Testis (tissue), 3 donors: ENCODE results near the gene NID1. TPM values are rescaled to one million over a fixed set of nuclear protein-coding genes. Genes with fewer than 3 reads are reported as not detected.

Experiments
- DNase-seq: peaks from one replicate; pipeline ENCODE4 v3.0.0-alpha.2; 2019
- H3K27ac ChIP-seq, 2 donors: fragments of 200-600 bp; sonication (generic); one replicate each; pipeline ENCODE4 v1.5.1; 2019
- H3K27me3 ChIP-seq: fragments of 200-600 bp; sonication (generic); one replicate; pipeline ENCODE4 v1.5.1; 2019
- H3K36me3 ChIP-seq: fragments of 200-600 bp; sonication (generic); one replicate; pipeline ENCODE4 v1.5.1; 2017; ENCODE audit warnings: low read depth; ENCODE audit errors: missing control alignments
- H3K4me1 ChIP-seq: fragments of 200-600 bp; sonication (generic); one replicate; pipeline ENCODE4 v1.5.1; 2019
- H3K4me3 ChIP-seq, 2 donors: fragments of 200-600 bp; sonication (generic); one replicate each; pipeline ENCODE4 v1.5.1; 2017 to 2019
- H3K9me3 ChIP-seq: fragments of 200-600 bp; sonication (generic); one replicate; pipeline ENCODE4 v1.5.1; 2017
- CTCF ChIP-seq, 3 experiments: fragments of 450-650 bp in 2 of 3; fragments of 200-600 bp in 1 of 3; sonication (generic) in 1 of 3; IDR thresholded peaks; one replicate each; pipeline ENCODE4 v1.5.1; 2016 to 2019; ENCODE audit warnings: antibody characterized with exemption in 3 of 3, mild to moderate bottlenecking in 2 of 3, moderate library complexity in 1 of 3
- POLR2A ChIP-seq: fragments of 450-650 bp; IDR thresholded peaks from one replicate; pipeline ENCODE4 v1.6.1; 2017; ENCODE audit warnings: antibody characterized with exemption, mild to moderate bottlenecking, moderate library complexity
- WGBS, 2 donors: methylation state at CpG; one replicate each; pipeline ENCODE4 v1.1.5; 2018; 5-methylcytosine and 5-hydroxymethylcytosine counted together
- intact Hi-C: fragments of 100-400 bp; cut with DNase I; formaldehyde crosslinking; loops from one replicate; pipeline ENCODE4 v1.15.1; 2023; ENCODE audit warnings: low total_unique reads
- polyA plus RNA-seq: library from polyadenylated mRNA; stranded (reverse); fragments of 350-450 nt; fragmentation: Illumina TruSeq; extraction: RNeasy Lipid Tissue Mini Kit (QIAGEN cat#74804); gene quantifications from one replicate; pipeline ENCODE4 v1.2.3, GENCODE V29; 2014; ENCODE audit warnings: low read depth, low replicate concordance; ENCODE audit not compliant: insufficient read depth
- total RNA-seq, 2 donors: library from RNA; depleted of rRNA; stranded (reverse); fragments of >200 nt; gene quantifications; one replicate each; pipeline ENCODE4 v1.2.3, GENCODE V29; 2016

The NID1 gene
- total and polyA plus RNA-seq, 3 donors from 2014 or later, result 18.8 to 36.1 (median 21.0) TPM

GRCh38 chr1:236107121-236107907 lies 42.4 kb upstream of the NID1 start:
- no peak for DNase-seq
- no peaks in the 10 kb centered on the region for H3K9me3 ChIP-seq
- 77 to 79% methylated on average over 9 of the region's 9 CpGs for WGBS, 2 donors
- no peaks in the 10 kb centered on the region for H3K27me3 ChIP-seq
- H3K4me3 ChIP-seq, result no peak overlapping the region
- intact Hi-C loops, result loop anchor here (5.0 kb wide), 1 partner anchor 385 kb away; no protein-coding TSS in a partner anchor
- TF ChIP-seq CTCF (IDR thresholded peaks at IDR 0.05), result no peak
- TF ChIP-seq POLR2A, result no peak
- no peak overlapping the region for H3K27ac ChIP-seq
- no peaks in the 10 kb centered on the region for H3K36me3 ChIP-seq
- no peaks in the 10 kb centered on the region for H3K4me1 ChIP-seq

- peak; percentile 80 for DNase-seq
- peaks cover 5% of the 10 kb centered on the region for H3K4me1 ChIP-seq
- no peaks in the 10 kb centered on the region for H3K36me3 ChIP-seq
- WGBS, 2 donors, result 11 to 15% methylated on average over 13 of the region's 13 CpGs
- no peaks in the 10 kb centered on the region for H3K9me3 ChIP-seq
- TF ChIP-seq POLR2A (no peak), CTCF (IDR thresholded peaks at IDR 0.05) (peak; percentile 72 to 83 (median 79))
- intact Hi-C loops, result no loop called here
- H3K4me3 ChIP-seq, result no peak overlapping the region
- no peaks in the 10 kb centered on the region for H3K27me3 ChIP-seq
- no peak overlapping the region for H3K27ac ChIP-seq
Measured at GRCh38 chr1:236103646-236104218, 38.8 kb upstream of the NID1 start.

GRCh38 chr1:236103059-236103458 lies 38.2 kb upstream of the NID1 start:
- no peaks in the 10 kb centered on the region for H3K27me3 ChIP-seq
- intact Hi-C loops, result no loop called here
- TF ChIP-seq POLR2A (no peak), CTCF (IDR thresholded peaks at IDR 0.05) (no peak)
- DNase-seq, result no peak
- H3K9me3 ChIP-seq, result no peaks in the 10 kb centered on the region
- H3K4me1 ChIP-seq, result peaks cover 5% of the 10 kb centered on the region
- no peak overlapping the region for H3K4me3 ChIP-seq
- WGBS, 2 donors, result 21 to 24% methylated on average over 7 of the region's 7 CpGs
- no peaks in the 10 kb centered on the region for H3K36me3 ChIP-seq
- no peak overlapping the region for H3K27ac ChIP-seq

GRCh38 chr1:236102611-236103010 lies 37.7 kb upstream of the NID1 start:
- Histone ChIP-seq H3K27me3 (no peaks in the 10 kb centered on the region), H3K36me3 (no peaks in the 10 kb centered on the region), H3K27ac (no peak overlapping the region), H3K9me3 (no peaks in the 10 kb centered on the region), H3K4me3 (no peak overlapping the region), H3K4me1 (peaks cover 5% of the 10 kb centered on the region)
- intact Hi-C loops, result no loop called here
- WGBS, 2 donors, result 56 to 66% methylated on average over 11 of the region's 11 CpGs
- no peak for TF ChIP-seq CTCF (IDR thresholded peaks at IDR 0.05)
- no peak for TF ChIP-seq POLR2A
- DNase-seq, result no peak
